Stimulated activated CD8-positive, alpha-beta memory T cell treated with anti-CD3 and anti-CD28 coated beads, Interleukin-7, amount 100 ng/mL, for 48 hours (primary cell): ENCODE results near the gene CTSE.
"Not testable (repeated sequence)": the region's sequence is repeated elsewhere in the genome, so short reads cannot be mapped to it uniquely, and the experiment has no call there.

Experiments used
- DNase-seq, 2 donors: peaks; one replicate each; pipeline ENCODE4 v3.0.0-alpha.2; 2020; ENCODE audit warnings: low read depth in 1 of 2; ENCODE audit errors: extremely low read depth in 1 of 2

The CTSE gene

DNA sequence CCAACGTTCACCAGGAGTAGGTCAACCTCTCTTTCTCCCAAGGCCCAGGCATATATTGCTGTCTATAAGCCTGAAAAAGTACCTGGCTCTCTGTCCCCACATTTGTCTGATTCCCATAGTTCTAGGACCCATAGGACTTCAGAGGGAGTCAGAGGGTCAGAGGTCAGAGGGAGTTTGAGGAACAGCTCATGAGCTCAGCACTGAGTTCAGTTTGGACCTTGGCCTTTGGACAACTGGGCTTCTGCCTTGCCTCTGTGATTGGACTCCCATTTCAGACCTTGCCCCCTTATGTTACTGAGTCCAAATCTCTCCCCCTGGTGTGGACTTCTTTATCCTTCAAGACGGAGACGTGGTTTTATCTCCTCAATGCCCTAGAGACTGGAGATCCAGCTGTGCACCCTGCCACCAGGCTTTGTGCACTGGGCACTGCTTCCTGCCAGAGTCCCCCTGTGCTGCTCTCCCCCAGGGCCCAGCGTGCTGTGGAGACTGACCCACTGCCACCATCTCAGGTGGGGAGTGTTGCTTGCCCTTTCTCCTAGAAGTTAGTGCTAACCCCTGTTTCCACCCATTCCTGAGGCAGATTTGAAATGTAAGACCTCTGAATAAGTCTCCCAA is 3.2 kb downstream of the CTSE start:
- no peak for DNase-seq

DNA sequence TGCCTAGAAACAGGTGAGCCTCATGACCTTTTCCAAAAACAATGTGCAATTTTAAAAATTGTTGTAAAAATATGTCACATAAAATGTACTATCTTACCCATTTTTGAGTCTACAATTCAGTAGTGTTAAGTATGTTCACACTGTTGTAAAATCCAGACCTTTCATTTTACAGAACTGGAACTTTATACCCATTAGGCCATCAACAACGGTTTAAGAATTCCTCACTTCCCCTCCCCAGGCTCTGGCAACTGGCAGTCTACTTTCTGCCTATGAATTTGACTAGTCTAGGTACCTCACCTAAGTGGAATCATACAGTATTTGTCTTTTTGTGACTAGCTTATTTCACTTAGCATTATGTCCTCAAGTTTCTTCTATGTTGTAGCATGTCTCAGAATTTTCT is 8.6 kb downstream of the CTSE start:
- DNase-seq = no peak

DNA sequence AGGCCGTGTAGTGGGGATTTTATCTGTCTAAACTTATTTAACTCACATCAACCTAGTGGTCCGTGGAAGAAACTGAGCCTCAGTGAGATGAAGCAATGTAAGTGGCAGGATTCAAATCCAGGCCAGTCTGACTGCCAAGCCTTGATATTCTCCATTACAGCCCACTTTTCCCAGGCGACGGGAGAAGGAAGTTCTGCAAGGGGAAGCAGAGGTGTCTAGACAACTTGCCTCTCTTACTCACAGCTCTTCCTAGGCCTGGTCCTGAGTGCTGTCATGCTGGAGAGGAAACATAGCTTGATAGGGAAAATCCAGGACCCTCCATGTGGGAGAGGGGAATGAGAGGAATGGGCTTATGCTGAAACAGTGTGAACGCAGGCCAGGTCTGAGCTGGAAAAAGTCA is 9.1 kb downstream of the CTSE start:
- no peak for DNase-seq

DNA sequence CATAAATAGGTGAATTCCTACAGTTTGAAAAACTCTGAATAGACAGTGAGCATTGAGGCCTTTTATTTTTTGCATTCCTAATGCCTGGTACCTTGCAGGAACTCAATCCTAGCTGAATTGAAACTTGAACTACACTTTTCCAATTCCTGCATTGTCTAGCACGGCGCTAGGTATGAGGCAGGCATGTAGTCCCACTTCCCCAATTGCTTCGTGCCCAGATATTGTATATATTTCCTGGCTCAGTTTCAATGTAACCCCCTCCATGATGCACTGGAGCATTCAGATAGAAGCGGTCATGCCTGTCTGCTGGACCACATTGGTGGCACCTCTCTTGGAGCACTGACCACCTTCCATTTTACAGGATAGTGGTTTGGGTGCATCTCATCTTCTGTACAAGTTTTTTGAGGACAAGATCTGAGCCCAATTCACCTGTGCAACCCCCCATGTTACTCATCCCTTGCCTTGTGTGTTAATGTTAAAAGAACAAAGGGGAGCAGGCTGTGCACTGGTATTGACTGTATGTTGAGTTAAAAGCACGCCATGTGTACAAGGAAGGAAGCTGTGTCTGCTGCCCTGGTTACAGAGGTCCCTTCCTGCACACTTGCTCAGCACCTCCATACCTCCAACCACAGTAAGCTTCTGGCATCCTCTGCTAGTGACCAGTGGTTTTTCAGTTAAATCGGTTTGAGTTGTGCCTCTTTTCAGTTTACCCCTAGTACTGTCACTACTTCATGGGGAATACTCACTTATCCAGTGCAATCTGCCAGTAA is 10.5 kb downstream of the CTSE start:
- no peak for DNase-seq

DNA sequence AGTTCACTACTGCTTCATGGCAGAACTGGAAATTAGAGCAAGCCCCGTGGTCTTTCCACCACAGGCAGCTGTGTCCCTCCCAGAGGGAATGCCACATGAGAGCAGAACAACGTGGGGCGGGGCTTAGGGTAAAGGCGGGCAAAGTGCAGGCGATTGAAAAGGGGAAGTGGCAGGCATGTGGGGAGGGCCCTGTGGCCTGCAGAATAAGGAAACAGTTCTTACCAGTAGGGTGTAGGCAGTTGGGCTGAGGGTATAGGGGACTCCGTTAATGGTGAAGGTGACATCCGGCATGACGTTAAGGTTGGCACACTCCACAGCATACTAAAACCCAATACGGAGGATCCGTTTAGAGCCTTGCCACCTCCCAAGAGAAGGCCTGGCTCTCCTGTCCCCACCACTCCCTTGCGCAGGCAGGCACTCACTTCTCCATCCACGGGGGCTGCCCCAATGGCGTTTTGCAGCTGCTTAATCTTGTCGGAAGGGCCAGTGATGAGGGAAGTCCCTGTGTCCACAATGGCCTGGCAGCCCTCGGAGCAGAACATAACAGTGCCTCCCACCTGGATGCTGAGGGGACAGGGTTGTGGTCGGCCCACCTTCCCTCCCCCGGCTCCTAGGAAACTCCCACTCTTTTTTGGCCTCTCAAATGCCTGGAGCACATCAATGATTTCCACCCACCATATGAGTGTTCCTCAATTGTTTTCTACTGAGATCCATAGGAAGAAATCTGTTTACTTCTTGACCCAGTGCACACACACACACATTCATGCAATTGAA is 11.4 kb downstream of the CTSE start:
- DNase-seq = no peak

DNA sequence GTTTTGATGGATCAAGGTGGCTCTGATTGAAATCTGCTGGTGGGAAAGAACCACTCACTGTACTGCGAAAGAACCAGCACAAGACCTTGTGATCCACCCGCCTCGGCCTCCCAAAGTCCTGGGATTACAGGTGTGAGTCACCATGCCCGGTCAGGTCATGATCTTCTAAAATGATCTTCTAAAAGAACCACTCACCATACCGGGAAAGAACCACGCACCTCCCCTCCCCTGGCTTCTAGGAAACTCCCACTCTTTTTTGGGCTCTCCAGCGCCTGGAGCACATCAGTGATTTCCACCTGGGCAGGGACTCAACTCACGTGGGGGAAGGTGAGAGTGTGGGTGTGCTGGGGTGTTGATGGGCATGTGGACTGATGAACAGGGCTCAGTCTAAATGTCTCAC is 12.6 kb downstream of the CTSE start:
- peak in 1 of 2 donors; percentile 16 for DNase-seq

DNA sequence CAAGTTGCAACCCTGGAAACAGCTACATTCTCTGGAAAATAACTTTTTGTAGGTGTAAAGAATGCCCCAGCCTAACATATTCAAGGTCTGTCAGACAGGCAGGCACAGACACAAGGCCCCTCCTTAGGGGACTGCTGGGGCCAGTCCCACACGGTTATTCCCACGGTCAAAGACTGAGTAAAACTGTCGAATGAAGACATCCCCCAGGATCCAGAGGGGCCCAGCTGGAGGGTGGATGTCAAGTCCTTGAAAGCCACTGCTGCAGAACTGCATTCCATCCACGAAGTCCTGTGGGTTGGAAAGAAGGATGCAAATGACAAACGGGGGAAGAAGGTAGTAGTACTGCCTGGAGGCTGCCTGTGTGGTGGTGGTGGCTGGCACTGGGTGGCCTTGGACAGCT is 13.6 kb downstream of the CTSE start:
- no peak for DNase-seq

DNA sequence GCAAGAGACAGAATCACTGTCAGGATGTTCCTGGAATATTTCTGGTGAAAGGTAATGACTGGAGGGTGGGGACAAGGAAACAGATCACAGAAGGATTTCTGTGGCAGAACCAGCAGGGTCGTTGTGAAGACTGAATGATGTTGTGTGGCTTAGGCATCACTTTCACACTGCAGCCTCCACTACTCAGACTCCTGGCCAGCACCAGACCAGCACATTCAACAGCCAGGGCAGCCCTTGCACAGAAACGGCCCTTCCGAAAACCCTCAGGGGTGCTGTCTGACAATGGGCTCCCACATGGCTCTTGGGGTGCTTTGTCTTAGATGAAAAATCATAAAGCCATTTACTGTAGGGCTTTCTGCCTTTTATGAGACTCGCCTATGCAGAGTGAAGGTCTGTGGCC is 16.7 kb downstream of the CTSE start:
- no peak for DNase-seq

DNA sequence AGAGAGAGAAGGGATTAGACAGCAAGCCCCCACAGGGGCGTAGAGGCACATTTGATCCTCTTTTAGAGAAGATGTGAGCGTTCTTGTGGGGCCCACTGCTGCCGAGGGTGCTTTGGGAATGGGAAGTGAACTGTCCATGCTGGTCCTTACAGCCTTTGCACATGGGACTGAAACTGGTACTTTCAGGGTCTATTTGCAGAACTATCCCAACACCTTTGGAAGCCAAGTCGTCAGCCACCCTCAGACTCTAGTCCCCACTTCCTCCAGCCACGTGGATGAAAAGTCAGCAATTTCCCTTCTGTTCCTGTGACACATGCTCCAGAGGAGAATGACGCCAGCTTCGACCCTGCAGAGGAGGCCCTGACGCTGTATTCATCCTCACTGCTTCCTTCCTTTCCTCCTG is 17.9 kb downstream of the CTSE start:
- no peak for DNase-seq

DNA sequence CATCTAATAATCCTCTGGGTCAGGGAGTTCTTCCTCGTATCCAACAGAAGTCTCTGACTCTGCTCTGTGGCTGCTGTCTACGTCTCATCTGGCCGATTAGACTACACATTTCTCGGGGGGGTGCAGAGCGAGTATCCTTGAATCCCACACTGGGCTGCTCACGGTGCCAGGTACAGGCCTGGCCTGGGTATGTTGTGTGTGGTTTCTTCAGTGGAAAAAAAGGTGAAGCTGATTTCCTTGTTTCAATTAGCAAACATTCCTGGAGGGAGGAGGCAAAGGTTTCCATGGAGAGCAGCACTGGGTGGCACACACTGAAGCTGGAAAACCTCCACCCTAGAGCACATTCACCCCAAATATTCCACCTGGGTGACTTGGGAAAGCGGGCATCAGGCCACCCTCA is 18.5 kb downstream of the CTSE start:
- DNase-seq = no peak

DNA sequence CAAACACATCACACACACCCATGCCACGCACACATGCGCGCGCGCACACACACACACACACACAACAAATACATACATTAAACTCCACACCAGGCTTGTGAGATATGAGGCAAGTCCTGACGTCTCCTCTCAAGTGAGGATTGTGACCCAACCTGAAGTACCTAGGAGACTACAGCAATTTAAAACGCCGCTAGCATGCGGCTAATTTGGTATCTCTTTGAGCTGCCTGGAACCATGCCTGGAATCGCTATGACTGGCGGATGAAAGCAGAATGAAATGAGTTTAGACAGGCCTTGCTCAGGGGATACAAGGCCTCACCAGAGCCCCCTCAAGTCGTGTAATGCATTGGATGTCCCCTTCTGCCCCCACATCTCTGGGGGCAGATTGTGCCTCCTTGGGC is 18.9 kb downstream of the CTSE start:
- DNase-seq = no peak

DNA sequence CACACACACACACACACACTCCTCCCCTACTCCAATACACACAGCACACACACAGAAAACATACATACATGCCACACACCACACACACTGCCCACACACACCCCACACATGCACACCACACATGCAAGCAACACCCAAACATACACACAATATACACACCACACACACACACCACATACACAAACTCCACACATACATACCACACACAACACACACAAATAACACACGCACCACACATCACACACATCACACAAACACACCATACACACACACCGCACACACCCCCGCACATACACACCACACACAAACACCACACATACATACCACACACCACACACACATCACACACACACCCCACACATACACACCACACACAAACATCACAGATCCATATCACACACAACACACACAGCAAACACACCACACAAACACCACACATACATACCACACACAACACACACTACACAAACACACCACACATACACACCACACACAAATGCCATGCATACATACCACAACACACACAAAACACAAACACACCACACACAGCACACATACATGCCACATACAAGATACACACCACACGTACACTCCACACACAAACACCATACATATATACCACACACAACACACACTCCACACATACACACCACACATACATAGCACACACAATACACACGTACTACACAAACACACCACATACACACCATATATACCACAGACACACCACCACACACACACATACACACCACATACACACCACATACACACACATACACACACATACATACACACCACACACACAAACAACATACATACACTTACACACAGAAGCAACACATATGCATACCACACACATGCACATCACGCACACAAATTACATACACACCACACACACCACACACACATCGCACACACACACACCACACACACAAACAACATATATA is 19.6 kb downstream of the CTSE start:
- no peak for DNase-seq

DNA sequence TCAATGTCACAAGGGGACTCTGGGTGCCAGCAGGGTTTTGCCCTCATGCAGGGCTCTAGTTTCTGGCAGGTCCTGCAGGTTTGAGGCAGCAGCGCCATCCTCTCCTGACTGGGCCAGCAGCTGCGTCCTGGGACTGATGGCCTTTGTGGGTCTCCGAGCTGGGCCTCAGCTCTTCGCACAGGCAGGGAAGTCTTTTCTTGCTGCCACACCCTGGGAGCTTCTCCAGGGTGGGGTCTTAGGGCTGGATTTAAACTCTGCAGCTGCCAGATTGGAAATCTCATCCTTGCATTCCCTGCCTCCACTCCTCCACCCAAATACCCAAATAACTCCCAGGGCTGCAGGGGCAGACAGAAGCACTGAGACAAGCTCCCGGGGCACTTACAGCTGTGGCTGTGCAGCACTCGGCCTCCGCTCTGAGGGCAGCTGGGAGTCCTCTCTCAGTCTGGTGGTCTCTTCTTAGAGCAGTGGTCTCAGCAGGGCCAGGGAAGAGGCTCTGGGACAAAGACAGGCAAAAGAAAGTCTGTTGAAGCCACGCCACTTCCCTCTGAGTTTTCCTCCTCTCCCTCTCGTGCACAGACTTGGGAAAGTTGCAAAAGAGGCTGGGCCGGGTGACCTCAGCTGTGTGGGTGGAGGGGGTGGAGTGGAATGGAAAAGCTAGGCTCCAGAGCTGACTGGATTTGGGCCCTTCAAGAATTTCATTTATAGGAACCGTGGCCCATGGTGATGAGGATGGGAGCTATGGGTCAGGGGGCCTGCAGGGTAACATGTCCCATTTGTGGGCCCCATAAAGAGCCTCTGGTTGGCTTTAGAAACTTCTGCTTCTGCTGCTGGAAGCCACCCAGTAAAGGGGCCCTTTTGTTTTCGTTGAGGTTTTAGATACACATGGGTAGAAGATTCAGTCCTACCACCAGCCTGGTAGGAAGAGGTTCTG is 20.6 kb downstream of the CTSE start, which contains the start of gene RAB7B:
RAB7B (minus strand) TSS at position 525 of the 931 bp plus-strand sequence. CDS start 9,260 bp downstream, outside the sequence.
- DNase-seq = no peak

DNA sequence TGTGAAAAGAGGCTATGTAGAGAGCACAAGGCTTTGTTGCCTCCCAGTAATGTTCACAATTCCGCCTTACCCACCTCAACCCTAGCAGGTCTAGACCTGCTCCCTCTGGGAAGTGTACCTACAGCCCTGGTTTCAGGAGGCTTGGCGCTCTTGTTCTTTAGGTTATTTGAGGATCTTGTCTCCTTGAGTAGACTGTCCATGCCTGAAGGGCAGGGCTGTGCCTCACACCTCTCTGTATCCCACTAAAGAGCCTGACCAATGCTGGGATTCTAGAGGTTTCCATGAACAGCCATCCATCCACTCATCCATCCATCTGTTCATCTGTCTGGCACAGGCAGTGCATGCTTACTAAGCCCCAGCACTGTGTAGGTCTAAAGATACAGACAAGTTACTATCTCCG is 21.5 kb downstream of the CTSE start:
- no peak for DNase-seq

DNA sequence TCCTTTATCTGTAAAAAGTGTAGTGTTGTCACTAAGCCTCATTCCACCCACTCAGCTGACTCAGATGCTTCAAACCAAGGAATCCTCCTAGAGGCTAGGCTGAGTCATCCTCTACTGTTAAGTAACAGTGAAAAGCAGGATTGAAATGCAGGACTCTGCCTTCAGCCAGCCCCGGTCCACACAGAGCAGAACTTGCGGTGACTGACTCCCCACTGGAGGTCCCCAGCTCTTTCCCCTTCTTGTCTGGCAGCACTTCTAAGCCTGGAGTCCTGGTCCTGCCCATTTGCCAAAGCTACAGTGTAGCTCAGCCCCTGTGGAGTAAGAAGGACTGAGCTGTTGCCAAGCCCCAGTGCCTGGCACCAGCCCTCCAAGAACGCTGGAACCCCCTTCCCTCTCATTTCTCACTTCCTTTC is 22.2 kb downstream of the CTSE start:
- DNase-seq = peak in 1 of 2 donors; percentile 53

DNA sequence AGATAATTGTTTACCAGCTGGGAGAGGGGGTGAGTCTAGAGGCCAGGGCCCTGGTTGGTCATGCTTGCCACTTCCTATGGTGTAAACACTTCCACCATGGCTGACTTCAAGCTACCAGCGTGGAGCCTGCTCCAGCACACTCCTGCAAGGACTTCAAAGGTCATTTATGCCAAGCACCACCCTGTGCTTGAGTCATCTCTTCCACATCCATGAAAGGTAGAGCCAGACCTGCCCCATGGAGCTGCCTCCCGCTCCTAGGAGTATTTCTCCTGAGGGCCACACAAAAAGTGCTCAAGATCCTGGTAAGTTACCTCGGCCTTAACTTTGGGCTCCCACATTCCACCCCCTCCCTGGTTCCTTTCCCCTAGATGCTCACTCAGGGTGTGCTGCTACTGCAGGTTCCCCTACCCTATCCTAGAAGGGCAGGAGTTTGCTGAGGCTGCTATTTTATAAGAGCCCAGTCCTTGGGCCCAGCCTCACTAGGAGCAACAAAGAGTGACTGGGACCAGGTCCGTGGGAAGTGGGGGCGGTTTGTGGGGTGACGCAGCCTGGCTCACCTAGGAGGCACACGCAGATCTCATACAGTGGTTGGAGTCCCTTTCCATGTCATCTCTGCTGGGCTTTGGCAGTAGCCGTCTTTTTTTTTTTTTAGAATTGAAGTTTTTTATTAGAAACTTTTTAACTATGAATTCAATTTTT is 22.9 kb downstream of the CTSE start:
- peak in 1 of 2 donors; percentile 32 for DNase-seq

DNA sequence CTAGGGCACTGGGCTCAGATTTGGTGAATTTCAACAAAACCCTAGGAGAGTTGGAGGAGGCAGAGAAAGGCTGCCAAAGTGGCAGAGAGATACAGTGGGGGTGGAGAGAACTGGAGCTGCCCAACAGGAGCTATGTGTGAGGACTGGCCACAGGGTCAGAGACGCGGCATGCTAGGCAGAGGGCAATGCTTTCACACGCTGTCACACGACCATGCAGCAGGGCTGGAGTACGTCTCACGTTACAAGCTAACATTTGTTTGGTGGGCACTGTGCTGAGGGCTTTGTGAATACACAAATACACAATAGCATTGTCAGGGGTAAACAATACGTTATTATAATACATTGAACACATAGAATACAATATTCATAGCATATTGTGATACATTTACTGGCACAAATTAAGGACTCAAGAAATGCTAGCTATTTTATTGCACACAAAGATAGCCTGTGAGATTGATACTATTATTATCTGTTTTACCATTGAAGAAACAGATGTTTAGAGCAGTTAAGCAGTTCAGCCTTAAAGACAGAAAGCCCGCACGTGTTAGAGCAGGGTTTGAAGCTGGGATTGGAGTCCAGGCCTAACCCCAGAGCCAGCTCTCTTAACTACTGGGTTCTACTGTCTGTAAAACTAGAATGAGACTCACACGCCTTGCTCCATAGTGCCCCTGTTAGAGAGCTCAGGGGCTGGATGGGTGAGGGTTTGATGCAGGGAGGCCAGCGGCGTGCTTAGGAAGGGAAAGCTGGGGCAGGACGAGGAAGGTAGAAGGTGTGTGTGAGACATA is 25.0 kb downstream of the CTSE start:
- DNase-seq = no peak

DNA sequence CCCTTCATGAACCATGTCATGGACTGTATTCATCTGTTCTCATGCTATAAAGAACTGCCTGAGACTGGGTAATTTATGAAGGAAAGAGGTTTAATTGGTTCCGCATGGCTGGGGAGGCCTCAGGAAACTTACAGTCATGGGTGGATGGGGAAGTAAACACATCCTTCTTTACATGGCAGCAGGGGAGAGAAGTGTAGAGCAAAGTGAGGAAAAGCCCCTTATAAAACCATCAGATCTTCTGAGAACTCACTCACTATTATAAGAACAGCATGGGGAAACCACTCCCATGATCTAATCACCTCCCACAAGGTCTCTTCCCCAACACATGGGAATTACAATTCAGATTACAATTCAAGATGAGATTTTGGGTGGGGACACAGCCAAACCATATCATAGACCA is 27.1 kb downstream of the CTSE start:
- DNase-seq = not testable (repeated sequence)
